T-helper 1 cell treated with Interleukin-12 subunit alpha and Interleukin-12 subunit beta and Interleukin-4 antibody, amounts not matched to agents 30 μg/mL and 1 μg/mL, for 36 hours (primary cell): ENCODE results near the gene GTF2H3.

Experiments
- H3K27ac Mint-ChIP-seq: one replicate; pipeline ENCODE4 v1.8.0; 2021; ENCODE audit warnings: mild to moderate bottlenecking, mixed read lengths
- H3K27me3 Mint-ChIP-seq: one replicate; pipeline ENCODE4 v1.8.0; 2021; ENCODE audit warnings: low read depth, mixed read lengths
- H3K36me3 Mint-ChIP-seq: one replicate; pipeline ENCODE4 v1.8.0; 2021; ENCODE audit warnings: low read depth, mixed read lengths
- H3K4me1 Mint-ChIP-seq: one replicate; pipeline ENCODE4 v1.8.0; 2021; ENCODE audit warnings: low read depth, mixed read lengths
- H3K4me3 Mint-ChIP-seq: one replicate; pipeline ENCODE4 v1.8.0; 2021; ENCODE audit warnings: mild to moderate bottlenecking, moderate library complexity, mixed read lengths
- H3K9me3 Mint-ChIP-seq: one replicate; pipeline ENCODE4 v1.8.0; 2021; ENCODE audit warnings: mixed read lengths

The GTF2H3 gene

GRCh38 chr12:123707466-123707865, 73.8 kb downstream of the GTF2H3 start:
- Mint-ChIP-seq H3K4me3 (no peak overlapping the region), H3K36me3 (peaks cover 2% of the 10 kb centered on the region), H3K9me3 (no peaks in the 10 kb centered on the region), H3K27me3 (no peaks in the 10 kb centered on the region), H3K4me1 (peaks cover 6% of the 10 kb centered on the region), H3K27ac (no peak overlapping the region)
